ENCODE measurements around the gene FAF2.

The FAF2 gene

DNA sequence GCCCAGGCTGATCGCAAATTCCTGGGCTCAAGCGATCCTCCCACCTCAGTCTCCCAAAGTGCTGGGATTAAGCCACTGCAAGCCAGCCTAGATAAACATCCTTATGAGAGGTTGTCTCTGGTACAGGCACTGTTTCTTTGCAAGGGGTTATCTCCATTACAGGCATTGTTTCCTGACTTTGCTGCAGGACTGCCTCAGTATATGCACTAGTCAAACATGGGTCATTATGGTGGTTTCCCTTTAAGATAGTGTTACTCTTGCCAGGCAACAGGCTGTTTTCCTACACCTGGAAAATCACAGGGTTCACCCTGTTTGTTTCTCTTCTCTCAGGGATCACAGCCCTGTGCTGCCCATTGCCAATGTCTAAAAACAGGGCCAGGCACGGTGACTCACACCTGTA lies 24.0 kb upstream of the FAF2 start:
- H3K27ac ChIP-seq = no peak overlapping the region
- TF ChIP-seq ZFX (IDR thresholded peaks at IDR 0.05; ENCODE audit: borderline replicate concordance) = no peak
- TF ChIP-seq, protein P1, sequence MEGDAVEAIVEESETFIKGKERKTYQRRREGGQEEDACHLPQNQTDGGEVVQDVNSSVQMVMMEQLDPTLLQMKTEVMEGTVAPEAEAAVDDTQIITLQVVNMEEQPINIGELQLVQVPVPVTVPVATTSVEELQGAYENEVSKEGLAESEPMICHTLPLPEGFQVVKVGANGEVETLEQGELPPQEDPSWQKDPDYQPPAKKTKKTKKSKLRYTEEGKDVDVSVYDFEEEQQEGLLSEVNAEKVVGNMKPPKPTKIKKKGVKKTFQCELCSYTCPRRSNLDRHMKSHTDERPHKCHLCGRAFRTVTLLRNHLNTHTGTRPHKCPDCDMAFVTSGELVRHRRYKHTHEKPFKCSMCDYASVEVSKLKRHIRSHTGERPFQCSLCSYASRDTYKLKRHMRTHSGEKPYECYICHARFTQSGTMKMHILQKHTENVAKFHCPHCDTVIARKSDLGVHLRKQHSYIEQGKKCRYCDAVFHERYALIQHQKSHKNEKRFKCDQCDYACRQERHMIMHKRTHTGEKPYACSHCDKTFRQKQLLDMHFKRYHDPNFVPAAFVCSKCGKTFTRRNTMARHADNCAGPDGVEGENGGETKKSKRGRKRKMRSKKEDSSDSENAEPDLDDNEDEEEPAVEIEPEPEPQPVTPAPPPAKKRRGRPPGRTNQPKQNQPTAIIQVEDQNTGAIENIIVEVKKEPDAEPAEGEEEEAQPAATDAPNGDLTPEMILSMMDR (IDR thresholded peaks at IDR 0.05) = no peak

DNA sequence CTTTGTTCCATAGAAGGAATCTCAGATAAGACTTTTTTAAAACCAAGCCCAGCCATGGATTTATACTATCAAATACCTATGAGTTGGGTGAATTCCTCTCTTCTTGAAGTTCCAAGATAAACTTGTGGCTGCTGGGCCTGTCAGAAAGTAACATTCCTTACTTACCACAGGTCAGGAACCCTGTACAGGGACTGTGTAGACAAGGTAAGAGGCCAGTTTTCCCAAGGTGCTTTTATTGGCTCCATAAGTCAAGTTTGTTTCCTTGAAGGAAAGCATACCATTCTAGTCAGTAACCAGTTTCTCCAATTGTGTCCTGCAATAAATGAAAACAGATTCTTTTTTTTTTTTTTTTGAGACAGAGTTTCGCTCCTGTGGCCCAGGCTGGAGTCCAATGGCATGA lies 23.0 kb upstream of the FAF2 start:
- TF ChIP-seq, protein P1 (IDR thresholded peaks at IDR 0.05) = no peak
- no peak for TF ChIP-seq ZFX (IDR thresholded peaks at IDR 0.05; ENCODE audit: borderline replicate concordance)
- H3K27ac ChIP-seq = no peak overlapping the region

DNA sequence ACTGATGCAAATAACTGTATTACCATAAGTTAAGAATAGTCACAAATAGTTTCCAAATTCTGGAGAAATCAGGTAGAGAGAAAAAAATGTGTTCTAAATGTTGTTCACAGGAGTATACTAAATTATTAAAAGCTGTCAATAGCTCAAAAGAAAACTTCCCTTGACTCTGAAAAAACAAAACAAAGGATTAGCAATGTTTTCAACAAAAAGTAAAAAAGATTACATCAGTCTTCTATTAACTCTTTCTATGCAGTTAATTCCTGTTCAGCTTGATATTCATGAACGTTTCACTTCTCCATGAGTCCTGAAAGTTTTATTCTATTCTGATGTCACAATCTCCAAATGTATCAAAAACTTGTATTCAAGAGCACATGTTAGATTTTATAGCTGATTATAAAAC lies 22.4 kb upstream of the FAF2 start:
- TF ChIP-seq ZFX (IDR thresholded peaks at IDR 0.05; ENCODE audit: borderline replicate concordance) = no peak
- TF ChIP-seq, protein P1 (IDR thresholded peaks at IDR 0.05) = no peak
- no peak overlapping the region for H3K27ac ChIP-seq

DNA sequence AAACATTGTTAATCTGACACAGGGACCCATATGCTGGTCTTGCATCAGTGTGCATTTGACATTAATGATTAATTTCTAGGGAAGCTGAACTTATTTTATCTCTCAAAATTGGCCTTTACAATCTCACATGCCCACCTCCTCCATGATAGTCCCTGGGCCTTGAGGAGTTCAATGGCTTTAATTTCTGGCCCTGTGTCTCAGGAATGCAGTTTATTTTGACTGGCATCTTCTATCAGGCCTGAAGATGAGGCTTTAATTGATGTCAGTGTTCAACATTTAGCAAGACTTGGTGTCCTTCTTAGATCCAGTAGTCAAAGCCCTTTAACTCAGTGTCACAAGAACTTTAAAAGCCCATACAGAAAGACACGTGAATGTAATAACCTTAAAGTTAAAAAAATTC lies 21.3 kb upstream of the FAF2 start:
- no peak overlapping the region for H3K27ac ChIP-seq
- TF ChIP-seq, protein P1 (IDR thresholded peaks at IDR 0.05) = no peak
- TF ChIP-seq ZFX (IDR thresholded peaks at IDR 0.05; ENCODE audit: borderline replicate concordance) = no peak

DNA sequence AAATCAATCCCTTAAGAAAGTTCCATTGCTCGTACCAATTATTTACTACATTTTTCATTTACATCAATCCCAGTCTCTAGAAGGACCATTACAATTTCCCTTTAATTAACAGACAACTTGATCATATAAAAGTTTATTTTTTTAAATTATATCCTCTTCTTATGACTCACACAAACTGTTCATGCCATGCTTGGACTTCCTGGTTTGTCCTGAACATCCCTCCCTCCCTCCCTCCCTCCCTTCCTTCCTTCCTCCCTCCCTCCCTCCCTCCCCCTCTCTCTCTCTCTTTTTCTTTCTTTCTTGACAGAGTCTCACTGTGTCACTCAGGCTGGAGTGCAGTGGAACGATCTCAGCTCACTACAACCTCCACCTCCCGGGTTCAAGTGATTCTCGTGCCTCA lies 20.2 kb upstream of the FAF2 start:
- TF ChIP-seq, protein P1 (IDR thresholded peaks at IDR 0.05) = no peak
- TF ChIP-seq ZFX (IDR thresholded peaks at IDR 0.05; ENCODE audit: borderline replicate concordance) = no peak
- no peak overlapping the region for H3K27ac ChIP-seq

DNA sequence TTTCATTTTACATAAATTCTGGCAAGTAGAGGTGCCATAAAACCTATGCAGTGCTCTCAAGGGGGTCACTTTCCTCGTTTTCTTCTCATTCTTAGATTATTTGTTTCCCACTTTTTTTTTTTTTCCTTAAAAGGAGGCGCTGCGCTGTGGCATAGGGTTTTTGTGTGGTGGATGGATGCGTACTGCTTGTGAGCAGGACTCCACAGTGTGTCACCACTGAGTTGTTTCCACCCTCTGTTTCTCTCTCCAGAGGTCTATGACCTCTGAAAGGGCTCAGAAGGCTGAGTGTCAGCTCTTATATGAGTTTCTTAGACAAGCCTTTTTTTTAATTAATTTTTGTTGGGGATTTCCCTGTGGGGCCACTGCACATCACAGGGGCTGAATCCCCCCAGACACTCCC lies 18.2 kb upstream of the FAF2 start:
- TF ChIP-seq, protein P1 (IDR thresholded peaks at IDR 0.05) = no peak
- no peak for TF ChIP-seq ZFX (IDR thresholded peaks at IDR 0.05; ENCODE audit: borderline replicate concordance)
- no peak overlapping the region for H3K27ac ChIP-seq

DNA sequence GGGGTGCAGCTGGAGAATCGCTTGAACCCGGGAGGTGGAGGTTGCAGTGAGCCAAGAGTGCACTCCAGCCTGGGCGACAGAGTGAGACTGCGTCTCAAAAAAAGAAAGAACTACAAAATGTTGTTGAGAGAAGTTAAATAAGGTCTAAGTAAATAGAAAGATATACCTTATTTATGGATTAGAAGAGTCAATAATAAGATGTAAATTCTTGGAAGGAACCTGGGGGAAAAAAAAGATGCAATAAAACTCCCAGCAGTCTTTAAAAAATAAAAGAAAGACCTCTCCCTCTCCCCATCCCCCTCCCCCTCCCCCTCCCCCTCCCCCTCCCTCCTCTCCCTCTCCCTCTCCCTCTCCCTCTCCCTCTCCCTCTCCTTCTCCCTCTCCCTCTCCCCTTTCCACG lies 15.5 kb upstream of the FAF2 start:
- no peak overlapping the region for H3K27ac ChIP-seq
- TF ChIP-seq, protein P1 (IDR thresholded peaks at IDR 0.05) = no peak
- TF ChIP-seq ZFX (IDR thresholded peaks at IDR 0.05; ENCODE audit: borderline replicate concordance) = no peak

Measured in 22Rv1 (cell line).